Endothelial cell of umbilical vein (primary cell): Measurements from ENCODE around the gene PGAM5. TPM values are rescaled to one million over a fixed set of nuclear protein-coding genes. Genes with fewer than 3 reads are reported as not detected.

Experiments
- BruUV-seq: library from RNA; stranded (reverse); fragments of 400-500 nt; replicated peaks from 2 replicates; lab custom pipeline; 2021; lab: Mats Ljungman, UMichigan
- CTCF ChIA-PET: fragments of 300-600, 350-600 bp; sonication (Branson Sonifier 250); formaldehyde crosslinking; loops from one replicate; lab custom pipeline; 2021; ENCODE audit warnings: antibody characterized with exemption, inconsistent platforms; lab: Charles Lee
- POLR2A ChIA-PET: fragments of 300-600, 350-600 bp; sonication (Branson Sonifier 250); formaldehyde crosslinking; loops from one replicate; lab custom pipeline; 2021; ENCODE audit warnings: antibody characterized with exemption, inconsistent platforms; lab: Charles Lee
- DNase-seq: peaks from one replicate; pipeline ENCODE4 v3.0.0-alpha.2; 2011; ENCODE audit warnings: low read depth, low spot score
- FAIRE-seq: peaks from 2 replicates; lab custom pipeline; 2011; peaks lifted over from hg19 to GRCh38; lab: Jason Lieb, UNC
- H2AFZ ChIP-seq: 2 replicates; pipeline ENCODE4 v1.6.0; 2012; ENCODE audit warnings: low read depth, low read length, control low read depth, inconsistent platforms
- H3K27ac ChIP-seq: 2 replicates; pipeline ENCODE4 v1.5.1; 2011; ENCODE audit warnings: low read depth, mild to moderate bottlenecking, control low read depth, low read length, moderate library complexity; ENCODE audit not compliant: insufficient read depth
- H3K27me3 ChIP-seq, 2 experiments: 2 replicates each; pipeline versions ENCODE4 v1.6.0 to v1.6.1; 2011; ENCODE audit warnings: low read length in 2 of 2, mixed read lengths in 1 of 2; ENCODE audit not compliant: control insufficient read depth in 2 of 2, insufficient read depth in 2 of 2
- H3K36me3 ChIP-seq, 2 experiments: 2 replicates in 1 of 2; 3 replicates in 1 of 2; pipeline ENCODE4 v1.5.1; 2011; ENCODE audit warnings: low read length in 2 of 2, mild to moderate bottlenecking in 1 of 2, moderate library complexity in 1 of 2; ENCODE audit not compliant: control insufficient read depth in 2 of 2, insufficient read depth in 2 of 2; ENCODE audit errors: extremely low read depth in 1 of 2
- H3K4me1 ChIP-seq: 3 replicates; pipeline ENCODE4 v1.5.1; 2011; ENCODE audit warnings: mild to moderate bottlenecking, low read length; ENCODE audit not compliant: control insufficient read depth, insufficient read depth; ENCODE audit errors: extremely low read depth
- H3K4me2 ChIP-seq: 2 replicates; pipeline ENCODE4 v1.6.1; 2011; ENCODE audit warnings: low read length, control low read depth, mixed read lengths; ENCODE audit not compliant: insufficient read depth
- H3K4me3 ChIP-seq, 3 experiments: fragments of 200-600 bp in 1 of 3; sonication (generic), shearing (Covaris generic) in 1 of 3; replicated peaks in 1 of 3; 2 replicates each; pipeline ENCODE4 v1.5.1; 2011 to 2016; ENCODE audit warnings: control low read depth in 3 of 3, low read length in 3 of 3, mild to moderate bottlenecking in 2 of 3, inconsistent platforms in 1 of 3, low read depth in 1 of 3, moderate library complexity in 1 of 3; ENCODE audit not compliant: insufficient read depth in 1 of 3
- H3K79me2 ChIP-seq: 2 replicates; pipeline ENCODE4 v1.6.0; 2012; ENCODE audit warnings: low read length, inconsistent platforms; ENCODE audit not compliant: control insufficient read depth, insufficient read depth
- H3K9ac ChIP-seq: replicated peaks from 2 replicates; pipeline ENCODE3; 2011; ENCODE audit warnings: low read length, control low read depth; ENCODE audit not compliant: insufficient read depth; ENCODE audit errors: extremely low read depth
- H3K9me1 ChIP-seq: replicated peaks from 3 replicates; pipeline ENCODE4 v1.6.0; 2011; ENCODE audit warnings: mild to moderate bottlenecking, low read length; ENCODE audit not compliant: control insufficient read depth, insufficient read depth; ENCODE audit errors: extremely low read depth
- H3K9me3 ChIP-seq: replicated peaks from 2 replicates; pipeline ENCODE4 v1.5.1; 2012; ENCODE audit warnings: low read length, inconsistent platforms; ENCODE audit not compliant: control insufficient read depth, insufficient read depth
- H4K20me1 ChIP-seq: replicated peaks from 2 replicates; pipeline ENCODE3; 2011; ENCODE audit warnings: mild to moderate bottlenecking, low read length; ENCODE audit not compliant: control insufficient read depth, insufficient read depth; ENCODE audit errors: extremely low read depth
- CTCF ChIP-seq, 2 donors: IDR thresholded peaks; 1 replicate in 1 of 2; 2 replicates in 1 of 2; pipeline ENCODE4 v1.5.1; 2011; ENCODE audit warnings: low read length in 2 of 2, mild to moderate bottlenecking in 2 of 2, moderate library complexity in 2 of 2, control low read depth in 1 of 2, inconsistent platforms in 1 of 2, low read depth in 1 of 2; ENCODE audit not compliant: insufficient read depth in 1 of 2; ENCODE audit errors: extremely low read depth in 1 of 2
- EZH2 ChIP-seq: IDR thresholded peaks from 2 replicates; pipeline ENCODE4 v1.6.1; 2012; ENCODE audit warnings: borderline replicate concordance, low read depth, mild to moderate bottlenecking, moderate library complexity, low read length, inconsistent platforms; ENCODE audit not compliant: severe bottlenecking
- FOS ChIP-seq: IDR thresholded peaks from 2 replicates; pipeline ENCODE4 v1.6.1; 2011; ENCODE audit warnings: mild to moderate bottlenecking, low read length, moderate library complexity, borderline replicate concordance; ENCODE audit not compliant: insufficient read depth
- GATA2 ChIP-seq: IDR thresholded peaks from 2 replicates; pipeline ENCODE4 v1.7.0; 2011; ENCODE audit warnings: low read depth, mild to moderate bottlenecking, moderate library complexity, mixed read lengths, low read length; ENCODE audit not compliant: insufficient read length, insufficient read depth
- JUN ChIP-seq: IDR thresholded peaks from 2 replicates; pipeline ENCODE4 v1.6.1; 2011; ENCODE audit warnings: borderline replicate concordance, low read depth; ENCODE audit not compliant: insufficient read length, insufficient read depth
- MAX ChIP-seq: IDR thresholded peaks from 2 replicates; pipeline ENCODE4 v1.6.1; 2011; ENCODE audit not compliant: insufficient read depth, insufficient read length
- MYC ChIP-seq: IDR thresholded peaks from one replicate; pipeline ENCODE4 v1.6.1; 2011; ENCODE audit warnings: mild to moderate bottlenecking, low read depth, low read length
- POLR2A ChIP-seq: IDR thresholded peaks from 2 replicates; pipeline ENCODE4 v1.6.1; 2012; ENCODE audit warnings: low read depth, mild to moderate bottlenecking, control low read depth, low read length
- POLR2AphosphoS5 ChIP-seq: IDR thresholded peaks from 2 replicates; pipeline ENCODE4 v1.6.1; 2012; ENCODE audit warnings: low read depth, mild to moderate bottlenecking, control low read depth, low read length, moderate library complexity; ENCODE audit not compliant: insufficient read depth
- dilution Hi-C: fragments of 300-500 bp; cut with MboI; formaldehyde crosslinking; loops from one replicate; pipeline ENCODE4 v1.15.0; 2019; ENCODE audit warnings: low sequenced_read_pairs; ENCODE audit not compliant: extremely low pct_ligation_motif_present
- intact Hi-C: fragments of 100-400 bp; cut with micrococcal nuclease; formaldehyde crosslinking; loops from one replicate; pipeline ENCODE4 v1.10.0; 2022
- polyA plus RNA-seq, 4 experiments: library from polyadenylated mRNA; depleted of rRNA in 3 of 4; stranded (reverse) in 3 of 4; unstranded in 1 of 4; fragments of >200 nt; gene quantifications; 2 replicates each; pipeline versions ENCODE4 v1.2.1 to v1.2.3, GENCODE V29; 2011 to 2012; ENCODE audit warnings: missing spikeins in 1 of 4
- total RNA-seq: library from RNA; stranded (reverse); gene quantifications from 2 replicates; pipeline ENCODE4 v1.2.3, GENCODE V29; 2021

PGAM5 gene
- total and polyA plus RNA-seq, 2 donors (not counting 3 experiments of a cell fraction or from before 2014, with no cell fraction given): 23.1 to 52.8 TPM

GRCh38 chr12:132720606-132721345 lies 10.1 kb downstream of the PGAM5 start:
- no peak for DNase-seq
- Histone ChIP-seq H3K36me3 (peaks cover 20 to 50% of the 10 kb centered on the region in 2 experiments), H2AFZ (no peak overlapping the region), H3K4me2 (no peak overlapping the region), H3K4me3 (no peak overlapping the region), H3K27ac (no peak overlapping the region), H3K9me1 (no peaks in the 10 kb centered on the region), H3K79me2 (no peaks in the 10 kb centered on the region), H3K27me3 (no peaks in the 10 kb centered on the region), H3K4me1 (no peaks in the 10 kb centered on the region), H3K9me3 (no peaks in the 10 kb centered on the region), H3K9ac (no peak overlapping the region), H4K20me1 (no peaks in the 10 kb centered on the region)
- FAIRE-seq: no peak
- TSS peak; percentile 26 for BruUV-seq
- POLR2A ChIA-PET: no interaction called here
- intact Hi-C loops: no loop called here
- peak; percentile 5 for TF ChIP-seq POLR2A
- TF ChIP-seq FOS: no peak
- dilution Hi-C loops: no loop called here
- CTCF ChIA-PET: no interaction called here

- DNase-seq: no peak
- POLR2A ChIA-PET: no interaction called here
- Histone ChIP-seq H4K20me1 (no peaks in the 10 kb centered on the region), H3K9me1 (no peaks in the 10 kb centered on the region), H3K36me3 (peaks cover 24 to 55% of the 10 kb centered on the region in 2 experiments), H3K4me2 (no peak overlapping the region), H3K4me1 (no peaks in the 10 kb centered on the region), H3K4me3 (no peak overlapping the region), H3K79me2 (no peaks in the 10 kb centered on the region), H3K27ac (no peak overlapping the region), H3K27me3 (no peaks in the 10 kb centered on the region), H3K9ac (no peak overlapping the region), H3K9me3 (no peaks in the 10 kb centered on the region), H2AFZ (no peak overlapping the region)
- CTCF ChIA-PET: no interaction called here
- dilution Hi-C loops (no loop called here), intact Hi-C loops (no loop called here)
- TF ChIP-seq POLR2A (no peak), CTCF (IDR thresholded peaks at IDR 0.05; ENCODE audit: extremely low read depth in 1 of 2, insufficient read depth in 1 of 2, low read depth in 1 of 2, low read length in 2 of 2) (no peak), EZH2 (no peak), MYC (no peak), FOS (no peak), MAX (no peak), POLR2AphosphoS5 (no peak), JUN (no peak), GATA2 (no peak)
- FAIRE-seq: no peak
- BruUV-seq: no TSS peak
Measured at GRCh38 chr12:132723015-132723763, 12.5 kb downstream of the PGAM5 start.
